ENCODE data around the gene GALNT11.
"Not testable (repeated sequence)": the region's sequence is repeated elsewhere in the genome, so short reads cannot be mapped to it uniquely, and the experiment has no call there.

The GALNT11 gene

GRCh38 chr7:152027491-152028365 is 2.3 kb downstream of the GALNT11 start:
- not testable (repeated sequence) for DNase-seq

- not testable (repeated sequence) for DNase-seq
Observed at GRCh38 chr7:152030059-152030458, 4.6 kb downstream of the GALNT11 start.

GRCh38 chr7:152030639-152031038 is 5.2 kb downstream of the GALNT11 start:
- DNase-seq: not testable (repeated sequence)

GRCh38 chr7:152035817-152036216 is 10.3 kb downstream of the GALNT11 start:
- no peak for DNase-seq

- not testable (repeated sequence) for DNase-seq
Observed at GRCh38 chr7:152038410-152038809, 12.9 kb downstream of the GALNT11 start.

- not testable (repeated sequence) for DNase-seq
Observed at GRCh38 chr7:152043086-152043485, 17.6 kb downstream of the GALNT11 start.

- DNase-seq: not testable (repeated sequence)
Observed at GRCh38 chr7:152044909-152045308, 19.4 kb downstream of the GALNT11 start.

GRCh38 chr7:152046531-152046930 is 21.1 kb downstream of the GALNT11 start:
- no peak for DNase-seq

- DNase-seq: no peak
Observed at GRCh38 chr7:152048051-152048450, 22.6 kb downstream of the GALNT11 start.

GRCh38 chr7:152050547-152050971 is 25.1 kb downstream of the GALNT11 start:
- DNase-seq: no peak

- DNase-seq: no peak
Observed at GRCh38 chr7:152051968-152052367, 26.5 kb downstream of the GALNT11 start.

GRCh38 chr7:152052771-152053170 is 27.3 kb downstream of the GALNT11 start:
- no peak for DNase-seq

GRCh38 chr7:152054367-152055230 is 29.1 kb downstream of the GALNT11 start:
- DNase-seq: no peak

GRCh38 chr7:152056621-152057274 is 31.3 kb downstream of the GALNT11 start:
- no peak for DNase-seq

- no peak for DNase-seq
Observed at GRCh38 chr7:152059311-152059710, 33.8 kb downstream of the GALNT11 start.

- DNase-seq: not testable (repeated sequence)
Observed at GRCh38 chr7:152061086-152061485, 35.6 kb downstream of the GALNT11 start.

GRCh38 chr7:152063192-152063591 is 37.7 kb downstream of the GALNT11 start:
- not testable (repeated sequence) for DNase-seq

GRCh38 chr7:152063821-152064220 is 38.3 kb downstream of the GALNT11 start:
- DNase-seq: not testable (repeated sequence)

- DNase-seq: not testable (repeated sequence)
Observed at GRCh38 chr7:152065800-152066344, 40.4 kb downstream of the GALNT11 start.

- DNase-seq: no peak
Observed at GRCh38 chr7:152072421-152072820, 46.9 kb downstream of the GALNT11 start.

GRCh38 chr7:152073352-152073751 is 47.9 kb downstream of the GALNT11 start:
- no peak for DNase-seq

GRCh38 chr7:152074673-152075072 is 49.2 kb downstream of the GALNT11 start:
- no peak for DNase-seq

GRCh38 chr7:152075379-152075778 is 49.9 kb downstream of the GALNT11 start:
- DNase-seq: not testable (repeated sequence)
